Measurements from ENCODE around the gene RANGAP1. TPM values are rescaled to one million over a fixed set of nuclear protein-coding genes. Genes with fewer than 3 reads are reported as not detected.

Gene RANGAP1
- total RNA-seq, 4 donors from 2014 or later, result 39.9 to 87.9 (median 65.5) TPM

DNA sequence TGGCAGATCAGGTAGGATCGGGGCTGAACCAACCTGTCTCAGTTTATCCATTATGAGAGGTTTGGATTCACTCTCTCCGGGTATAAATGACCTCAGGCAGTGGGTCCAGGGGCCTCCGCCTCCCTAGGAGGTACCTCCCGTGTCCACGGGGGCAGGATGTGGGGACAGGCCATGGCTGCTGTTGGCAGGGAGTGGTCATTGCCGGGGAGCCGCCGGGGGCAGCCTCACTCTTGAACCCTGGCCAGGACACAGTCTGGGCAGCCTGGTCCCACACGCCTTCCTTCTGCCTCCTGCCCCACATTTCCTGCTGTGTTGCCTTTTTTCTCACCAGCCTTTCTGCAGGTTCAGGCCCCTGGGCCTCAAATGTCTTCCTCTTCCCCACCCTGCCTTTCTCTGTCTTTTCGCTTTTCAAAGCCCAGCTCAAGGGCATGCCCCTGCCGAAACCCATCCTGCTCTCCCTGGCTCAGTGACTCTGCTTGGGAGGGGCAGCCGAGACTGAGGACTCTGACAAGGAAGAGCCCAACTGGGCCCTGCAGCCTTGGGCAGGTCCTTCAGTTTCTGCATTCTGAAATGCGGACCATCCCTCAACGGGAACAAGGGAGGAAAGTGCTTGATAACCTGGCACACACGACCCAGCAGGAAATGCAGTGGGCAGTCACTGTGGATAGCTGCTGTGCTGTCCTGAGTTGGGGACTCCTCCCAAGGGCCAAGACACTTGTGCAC, 46.4 kb upstream of the RANGAP1 start:
- DNase-seq (ENCODE audit: extremely low spot score), result no peak
- peaks cover 0 to 8% (median 0%) of the 10 kb centered on the region in 4 donors for H3K4me1 ChIP-seq
- WGBS, result 90% methylated on average over 12 of the region's 15 CpGs
- no peak for TF ChIP-seq EP300 (IDR thresholded peaks at IDR 0.05)
- TF ChIP-seq POLR2A (IDR thresholded peaks at IDR 0.05; ENCODE audit: low read depth), result no peak
- TF ChIP-seq, protein P1, sequence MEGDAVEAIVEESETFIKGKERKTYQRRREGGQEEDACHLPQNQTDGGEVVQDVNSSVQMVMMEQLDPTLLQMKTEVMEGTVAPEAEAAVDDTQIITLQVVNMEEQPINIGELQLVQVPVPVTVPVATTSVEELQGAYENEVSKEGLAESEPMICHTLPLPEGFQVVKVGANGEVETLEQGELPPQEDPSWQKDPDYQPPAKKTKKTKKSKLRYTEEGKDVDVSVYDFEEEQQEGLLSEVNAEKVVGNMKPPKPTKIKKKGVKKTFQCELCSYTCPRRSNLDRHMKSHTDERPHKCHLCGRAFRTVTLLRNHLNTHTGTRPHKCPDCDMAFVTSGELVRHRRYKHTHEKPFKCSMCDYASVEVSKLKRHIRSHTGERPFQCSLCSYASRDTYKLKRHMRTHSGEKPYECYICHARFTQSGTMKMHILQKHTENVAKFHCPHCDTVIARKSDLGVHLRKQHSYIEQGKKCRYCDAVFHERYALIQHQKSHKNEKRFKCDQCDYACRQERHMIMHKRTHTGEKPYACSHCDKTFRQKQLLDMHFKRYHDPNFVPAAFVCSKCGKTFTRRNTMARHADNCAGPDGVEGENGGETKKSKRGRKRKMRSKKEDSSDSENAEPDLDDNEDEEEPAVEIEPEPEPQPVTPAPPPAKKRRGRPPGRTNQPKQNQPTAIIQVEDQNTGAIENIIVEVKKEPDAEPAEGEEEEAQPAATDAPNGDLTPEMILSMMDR (IDR thresholded peaks at IDR 0.05), result no peak
- no peak for TF ChIP-seq POLR2AphosphoS5 (IDR thresholded peaks at IDR 0.05)
- H3K4me3 ChIP-seq, result no peak overlapping the region
- H3K9me3 ChIP-seq, result no peaks in the 10 kb centered on the region
- H3K27me3 ChIP-seq, result no peaks in the 10 kb centered on the region
- H3K27ac ChIP-seq (replicated peaks in 1 of 4), result no peak overlapping the region
- intact Hi-C loops (cut with DNase I), result no loop called here
- H3K36me3 ChIP-seq, result peaks cover 33 to 99% (median 80%) of the 10 kb centered on the region in 4 donors

DNA sequence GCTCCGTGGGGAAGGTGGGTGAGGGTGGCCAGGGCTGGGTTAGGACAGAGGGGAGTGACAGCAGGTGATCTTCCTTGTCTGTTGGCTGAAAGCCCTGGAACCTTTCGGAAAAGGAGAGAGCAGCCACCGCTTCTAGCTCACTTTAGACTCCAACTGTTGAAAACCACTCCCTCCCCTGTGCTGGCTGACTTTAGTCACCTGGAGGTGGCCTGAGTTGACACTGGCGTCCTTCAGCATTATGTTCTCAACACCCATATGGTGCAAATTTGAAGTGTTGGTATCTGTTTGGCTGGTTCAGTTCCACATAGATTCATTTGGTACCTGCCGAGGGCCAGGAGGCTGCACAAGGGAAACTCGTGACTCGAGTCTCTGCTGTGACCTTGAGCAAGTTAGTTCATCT, 44.2 kb upstream of the RANGAP1 start:
- no peak overlapping the region for H3K4me3 ChIP-seq
- no peaks in the 10 kb centered on the region for H3K27me3 ChIP-seq
- H3K36me3 ChIP-seq, result peaks cover 53 to 99% (median 93%) of the 10 kb centered on the region in 4 donors
- DNase-seq (ENCODE audit: extremely low spot score), result no peak
- no peak overlapping the region for H3K27ac ChIP-seq (replicated peaks in 1 of 4)
- TF ChIP-seq POLR2A (IDR thresholded peaks at IDR 0.05; ENCODE audit: low read depth) (no peak), POLR2AphosphoS5 (IDR thresholded peaks at IDR 0.05) (no peak), EP300 (IDR thresholded peaks at IDR 0.05) (no peak)
- TF ChIP-seq, protein P1 (IDR thresholded peaks at IDR 0.05), result no peak
- WGBS, result 98% methylated on average over 5 of the region's 7 CpGs
- H3K9me3 ChIP-seq, result no peaks in the 10 kb centered on the region
- intact Hi-C loops (cut with DNase I), result no loop called here
- H3K4me1 ChIP-seq, result peaks cover 0 to 8% (median under 1%) of the 10 kb centered on the region in 4 donors

DNA sequence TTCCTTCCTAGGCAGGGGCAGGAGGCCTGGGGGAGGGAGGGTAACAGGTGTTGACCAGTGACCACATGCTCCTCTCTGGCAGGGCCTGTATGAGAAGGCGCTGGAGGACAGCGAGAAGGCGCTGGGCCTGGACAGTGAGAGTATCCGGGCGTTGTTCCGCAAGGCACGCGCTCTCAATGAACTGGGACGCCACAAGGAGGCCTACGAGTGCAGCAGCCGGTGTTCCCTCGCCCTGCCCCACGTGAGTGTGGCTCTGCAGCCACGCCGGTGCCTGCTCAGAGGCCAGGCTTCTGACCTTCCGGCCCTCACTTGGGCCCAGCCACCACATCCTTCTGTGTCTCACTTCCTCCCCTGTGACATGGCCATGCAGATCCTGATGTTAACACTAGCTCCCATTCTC, 41.1 kb upstream of the RANGAP1 start:
- no peaks in the 10 kb centered on the region for H3K9me3 ChIP-seq
- H3K27me3 ChIP-seq, result no peaks in the 10 kb centered on the region
- H3K36me3 ChIP-seq, result peaks cover 59 to 99% (median 93%) of the 10 kb centered on the region in 4 donors
- 75% methylated on average over 14 of the region's 16 CpGs for WGBS
- H3K27ac ChIP-seq (replicated peaks in 1 of 4), result no peak overlapping the region
- no peak overlapping the region for H3K4me3 ChIP-seq
- peaks cover 0 to 10% (median 5%) of the 10 kb centered on the region in 4 donors for H3K4me1 ChIP-seq
- TF ChIP-seq EP300 (IDR thresholded peaks at IDR 0.05) (no peak), POLR2A (IDR thresholded peaks at IDR 0.05; ENCODE audit: low read depth) (no peak), POLR2AphosphoS5 (IDR thresholded peaks at IDR 0.05) (peak in 1 of 2 donors; percentile 25)
- TF ChIP-seq, protein P1 (IDR thresholded peaks at IDR 0.05), result no peak
- intact Hi-C loops (cut with DNase I), result no loop called here
- no peak for DNase-seq (ENCODE audit: extremely low spot score)

DNA sequence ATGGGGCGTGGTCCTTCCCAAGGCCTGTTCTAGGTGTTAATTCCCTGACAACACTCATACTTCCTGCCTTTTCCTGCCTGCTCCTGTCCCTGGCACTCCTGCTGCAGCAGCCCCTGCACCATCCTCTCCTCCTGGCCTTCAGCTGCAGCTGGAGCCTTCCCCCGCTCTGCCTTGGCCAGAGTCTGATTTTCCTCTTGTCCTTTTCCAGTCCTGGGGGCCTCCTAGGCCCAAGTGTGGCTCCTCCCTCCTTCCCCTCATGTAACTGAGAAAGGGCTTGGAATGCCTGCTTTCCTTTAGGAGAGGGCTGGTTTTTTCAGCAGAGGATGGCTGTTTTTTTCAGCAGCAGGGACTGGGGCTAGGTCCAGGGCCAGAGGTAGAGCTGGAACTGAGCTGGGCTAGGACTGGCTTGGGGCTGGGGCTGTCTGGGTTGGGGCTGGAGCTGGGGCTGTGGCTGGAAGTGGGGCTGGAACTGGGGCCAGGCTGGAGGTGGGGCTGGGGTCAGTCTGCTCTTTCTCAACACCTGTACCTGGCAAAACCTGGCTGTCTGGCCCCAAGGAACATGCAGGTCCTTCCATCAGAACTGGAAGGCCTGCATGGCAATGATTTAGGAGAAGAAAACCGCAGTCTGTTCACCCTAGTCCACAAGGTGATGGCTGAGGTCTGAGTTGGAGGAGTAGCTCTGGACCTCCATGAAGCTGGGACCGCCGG, 39.0 kb upstream of the RANGAP1 start:
- DNase-seq (ENCODE audit: extremely low spot score), result no peak
- H3K27me3 ChIP-seq, result no peaks in the 10 kb centered on the region
- peaks cover 0 to 10% (median 5%) of the 10 kb centered on the region in 4 donors for H3K4me1 ChIP-seq
- no peaks in the 10 kb centered on the region for H3K9me3 ChIP-seq
- H3K27ac ChIP-seq (replicated peaks in 1 of 4), result no peak overlapping the region
- intact Hi-C loops (cut with DNase I), result no loop called here
- 85% methylated on average over 5 of the region's 5 CpGs for WGBS
- H3K36me3 ChIP-seq, result peaks cover 60 to 94% (median 88%) of the 10 kb centered on the region in 4 donors
- H3K4me3 ChIP-seq, result no peak overlapping the region
- TF ChIP-seq POLR2AphosphoS5 (IDR thresholded peaks at IDR 0.05) (no peak), EP300 (IDR thresholded peaks at IDR 0.05) (no peak), POLR2A (IDR thresholded peaks at IDR 0.05; ENCODE audit: low read depth) (no peak)
- TF ChIP-seq, protein P1 (IDR thresholded peaks at IDR 0.05), result no peak
